ENCODE measurements around the gene DIAPH2. TPM values are rescaled to one million over a fixed set of nuclear protein-coding genes. Genes with fewer than 3 reads are reported as not detected.

Gene DIAPH2
- total RNA-seq, 2 donors from 2014 or later, result 21.5 to 51.8 TPM

DNA sequence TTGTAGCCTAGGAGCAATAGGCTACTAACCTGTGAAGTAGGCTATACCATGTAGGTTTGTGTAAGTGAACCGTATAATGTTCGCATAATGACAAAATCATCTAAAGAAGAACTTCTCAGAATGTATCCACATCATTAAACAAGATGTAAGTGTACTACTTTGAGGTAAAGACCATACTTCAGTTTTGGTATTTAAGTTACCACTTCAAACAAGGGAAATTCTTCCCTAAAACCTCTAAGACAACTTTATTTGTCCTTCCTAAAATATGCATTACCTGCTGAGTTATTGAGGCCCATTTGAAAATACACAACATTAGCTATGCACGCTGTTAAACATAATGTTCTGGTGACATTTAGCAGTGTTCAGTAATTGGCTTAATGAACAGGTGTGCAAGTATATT lies 381.7 kb downstream of the DIAPH2 start:
- H3K4me1 ChIP-seq (ENCODE audit: control insufficient read depth, insufficient read depth, low read length), result no peaks in the 10 kb centered on the region

DNA sequence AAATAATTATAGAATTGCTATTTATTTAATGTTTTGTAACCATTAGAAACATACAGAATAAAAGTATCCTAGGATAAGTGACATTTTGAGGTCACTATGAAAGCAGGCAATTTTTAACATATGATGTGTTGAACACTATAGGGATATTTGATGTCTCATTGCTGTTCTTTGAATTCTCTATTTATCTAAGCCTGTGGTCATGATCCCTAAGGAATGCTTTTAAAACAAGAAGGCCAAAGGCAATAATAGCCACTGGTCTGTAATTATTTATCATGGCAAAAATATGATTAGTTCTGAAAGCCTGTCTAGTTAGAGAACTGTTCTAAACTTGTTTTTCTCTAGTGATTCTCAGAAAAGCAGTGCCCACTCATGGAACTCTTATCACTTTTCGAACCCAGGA lies 385.7 kb downstream of the DIAPH2 start:
- no peaks in the 10 kb centered on the region for H3K4me1 ChIP-seq (ENCODE audit: control insufficient read depth, insufficient read depth, low read length)
- H3K27me3 ChIP-seq (ENCODE audit: control insufficient read depth, insufficient read depth, low read length, poor library complexity, severe bottlenecking), result no peaks in the 10 kb centered on the region
- no peak overlapping the region for H3K27ac Mint-ChIP-seq
- no peaks in the 10 kb centered on the region for H3K36me3 ChIP-seq (ENCODE audit: control insufficient read depth, insufficient read depth, low read length)
- H3K36me3 Mint-ChIP-seq (ENCODE audit: low read depth), result peaks cover 3% of the 10 kb centered on the region
- no peak overlapping the region for H3K4me3 Mint-ChIP-seq
- TF ChIP-seq, protein P1, sequence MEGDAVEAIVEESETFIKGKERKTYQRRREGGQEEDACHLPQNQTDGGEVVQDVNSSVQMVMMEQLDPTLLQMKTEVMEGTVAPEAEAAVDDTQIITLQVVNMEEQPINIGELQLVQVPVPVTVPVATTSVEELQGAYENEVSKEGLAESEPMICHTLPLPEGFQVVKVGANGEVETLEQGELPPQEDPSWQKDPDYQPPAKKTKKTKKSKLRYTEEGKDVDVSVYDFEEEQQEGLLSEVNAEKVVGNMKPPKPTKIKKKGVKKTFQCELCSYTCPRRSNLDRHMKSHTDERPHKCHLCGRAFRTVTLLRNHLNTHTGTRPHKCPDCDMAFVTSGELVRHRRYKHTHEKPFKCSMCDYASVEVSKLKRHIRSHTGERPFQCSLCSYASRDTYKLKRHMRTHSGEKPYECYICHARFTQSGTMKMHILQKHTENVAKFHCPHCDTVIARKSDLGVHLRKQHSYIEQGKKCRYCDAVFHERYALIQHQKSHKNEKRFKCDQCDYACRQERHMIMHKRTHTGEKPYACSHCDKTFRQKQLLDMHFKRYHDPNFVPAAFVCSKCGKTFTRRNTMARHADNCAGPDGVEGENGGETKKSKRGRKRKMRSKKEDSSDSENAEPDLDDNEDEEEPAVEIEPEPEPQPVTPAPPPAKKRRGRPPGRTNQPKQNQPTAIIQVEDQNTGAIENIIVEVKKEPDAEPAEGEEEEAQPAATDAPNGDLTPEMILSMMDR (conservative IDR thresholded peaks at IDR 0.05), result no peak
- no peaks in the 10 kb centered on the region for H3K9me3 ChIP-seq (ENCODE audit: control insufficient read depth, low read length)
- DNase-seq, result no peak
- H3K9me3 Mint-ChIP-seq, result no peaks in the 10 kb centered on the region
- no CpG with 5 or more reads among the region's 1 CpG for WGBS, 2 experiments (ENCODE audit: insufficient coverage in 1 of 2, insufficient read length in 1 of 2)
- H3K27me3 Mint-ChIP-seq (ENCODE audit: insufficient read depth), result no peaks in the 10 kb centered on the region
- no peak overlapping the region for H3K27ac ChIP-seq (ENCODE audit: low read depth, low read length)
- H3K4me3 ChIP-seq (ENCODE audit: low read length), result no peak overlapping the region
- no peak overlapping the region for H3K9ac ChIP-seq (ENCODE audit: extremely low read depth, low read length, poor library complexity, severe bottlenecking)
- H3K4me1 Mint-ChIP-seq, result peaks cover 2% of the 10 kb centered on the region

More for the DNA sequence above, 381.7 kb downstream of the DIAPH2 start:
- H3K4me3 Mint-ChIP-seq, result no peak overlapping the region
- H3K27me3 Mint-ChIP-seq (ENCODE audit: insufficient read depth), result no peaks in the 10 kb centered on the region
- H3K9me3 ChIP-seq (ENCODE audit: control insufficient read depth, low read length), result no peaks in the 10 kb centered on the region
- H3K27ac ChIP-seq (ENCODE audit: low read depth, low read length), result no peak overlapping the region
- TF ChIP-seq, protein P1 (conservative IDR thresholded peaks at IDR 0.05), result no peak
- no peak for DNase-seq
- H3K4me3 ChIP-seq (ENCODE audit: low read length), result no peak overlapping the region
- no peaks in the 10 kb centered on the region for H3K9me3 Mint-ChIP-seq
- H3K27ac Mint-ChIP-seq, result no peak overlapping the region
- H3K27me3 ChIP-seq (ENCODE audit: control insufficient read depth, insufficient read depth, low read length, poor library complexity, severe bottlenecking), result no peaks in the 10 kb centered on the region
- H3K4me1 Mint-ChIP-seq, result no peaks in the 10 kb centered on the region
- 100% methylated on average over 1 of the region's 3 CpGs; no CpG with 5 or more reads in 1 of the 2 experiments for WGBS, 2 experiments (ENCODE audit: insufficient coverage in 1 of 2, insufficient read length in 1 of 2)
- H3K9ac ChIP-seq (ENCODE audit: extremely low read depth, low read length, poor library complexity, severe bottlenecking), result no peak overlapping the region
- no peaks in the 10 kb centered on the region for H3K36me3 Mint-ChIP-seq (ENCODE audit: low read depth)
- no peaks in the 10 kb centered on the region for H3K36me3 ChIP-seq (ENCODE audit: control insufficient read depth, insufficient read depth, low read length)

DNA sequence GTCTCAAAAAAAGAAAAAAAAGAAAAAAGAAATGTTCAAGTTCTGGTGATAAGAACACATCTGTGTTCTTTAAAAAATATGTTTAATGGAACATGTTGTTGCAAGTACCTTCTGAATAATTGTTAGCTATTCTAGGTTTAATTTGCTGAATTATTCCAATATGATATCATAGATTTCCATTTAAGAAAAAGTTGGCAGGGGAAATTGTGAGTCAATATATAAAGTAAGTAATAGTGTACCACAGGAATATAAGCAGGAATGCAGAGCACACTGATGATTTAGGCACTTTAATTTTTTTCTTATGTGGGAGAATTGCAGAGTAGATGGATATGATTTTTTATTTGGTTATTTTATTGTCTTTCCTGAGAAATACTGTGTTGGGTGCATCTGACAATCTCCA lies 389.8 kb downstream of the DIAPH2 start:
- Histone ChIP-seq H3K9ac (ENCODE audit: extremely low read depth, low read length, poor library complexity, severe bottlenecking) (no peak overlapping the region), H3K36me3 (ENCODE audit: control insufficient read depth, insufficient read depth, low read length) (no peaks in the 10 kb centered on the region), H3K9me3 (ENCODE audit: control insufficient read depth, low read length) (no peaks in the 10 kb centered on the region), H3K27me3 (ENCODE audit: control insufficient read depth, insufficient read depth, low read length, poor library complexity, severe bottlenecking) (no peaks in the 10 kb centered on the region), H3K4me1 (ENCODE audit: control insufficient read depth, insufficient read depth, low read length) (no peaks in the 10 kb centered on the region), H3K4me3 (ENCODE audit: low read length) (no peak overlapping the region), H3K27ac (ENCODE audit: low read depth, low read length) (no peak overlapping the region)
- no peak for DNase-seq
- TF ChIP-seq, protein P1 (conservative IDR thresholded peaks at IDR 0.05), result no peak
- Mint-ChIP-seq H3K27ac (no peak overlapping the region), H3K4me1 (peaks cover 2% of the 10 kb centered on the region), H3K36me3 (ENCODE audit: low read depth) (peaks cover 13% of the 10 kb centered on the region), H3K9me3 (no peaks in the 10 kb centered on the region), H3K4me3 (no peak overlapping the region), H3K27me3 (ENCODE audit: insufficient read depth) (no peaks in the 10 kb centered on the region)
